ENCODE data around the gene ZNF525. TPM values are rescaled to one million over a fixed set of nuclear protein-coding genes. Genes with fewer than 3 reads are reported as not detected.
A peak's percentile ranks its signal among the peaks of the same experiment; 100 is the strongest.

Gene ZNF525
- 10 to 100 TPM in 3 of 4 donors, 1 to 10 TPM in 1; 6.4 to 48.2 (median 16.0) TPM for total RNA-seq

DNA sequence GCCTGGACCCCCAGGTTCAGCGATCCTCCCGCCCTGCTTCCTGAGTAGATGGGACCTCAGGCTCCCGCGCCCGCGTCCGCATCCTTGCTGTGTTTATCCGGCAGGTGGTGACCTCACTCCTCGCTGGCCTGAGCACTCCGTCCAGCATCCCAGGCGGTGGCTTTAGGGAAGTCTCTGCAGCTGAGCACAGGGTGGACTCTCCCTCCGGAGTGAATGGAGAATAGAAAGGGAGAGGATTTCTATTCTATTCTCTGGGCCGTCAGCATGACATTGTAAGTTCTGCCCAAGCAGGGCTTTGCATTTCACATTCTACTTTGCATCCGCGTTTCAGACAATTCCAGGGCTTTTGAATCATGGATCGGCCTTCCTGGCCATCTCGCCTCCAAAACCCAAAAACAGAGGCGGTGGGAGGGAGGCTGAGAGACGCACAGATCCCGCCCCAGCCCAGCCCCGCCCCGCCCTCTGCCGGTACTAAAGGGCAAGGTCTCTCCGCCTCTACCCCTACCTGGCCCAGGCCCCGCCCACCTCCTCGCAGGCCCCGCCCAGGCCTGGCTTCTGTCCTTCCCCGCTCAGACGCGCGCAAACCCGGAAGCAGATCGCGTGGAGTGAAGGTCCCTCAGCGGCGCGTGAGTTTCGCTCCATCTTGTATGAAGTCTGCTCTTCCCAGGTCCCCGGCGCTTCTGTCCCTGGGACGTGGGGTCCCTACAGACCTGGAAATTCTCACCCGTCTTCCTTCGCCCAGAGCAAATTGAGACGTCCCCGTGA, at the start of gene ZNF525:
ZNF525 (plus strand) TSS at position 572 of the 765 bp plus-strand sequence. CDS start 6,577 bp downstream, outside the sequence.
- no peaks in the 10 kb centered on the region for H3K27me3 ChIP-seq
- H3K9me3 ChIP-seq: no peaks in the 10 kb centered on the region
- no peaks in the 10 kb centered on the region for H3K36me3 ChIP-seq
- peak within 1 kb of the TSS; percentile 66 for H3K4me3 ChIP-seq
- 7% methylated on average over 19 of the region's 45 CpGs for WGBS
- peaks cover 10% of the 10 kb centered on the region for H3K4me1 ChIP-seq
- H3K27ac ChIP-seq: peak within 1 kb of the TSS; percentile 76
- DNase-seq (ENCODE audit: low spot score in 2 of 2): peak; percentile 93 to 94
- TF ChIP-seq POLR2A (IDR thresholded peaks at IDR 0.05) (peak in 1 of 2 donors; percentile 38), EP300 (IDR thresholded peaks at IDR 0.05) (no peak), POLR2AphosphoS5 (IDR thresholded peaks at IDR 0.05) (no peak)
- TF ChIP-seq, protein P1, sequence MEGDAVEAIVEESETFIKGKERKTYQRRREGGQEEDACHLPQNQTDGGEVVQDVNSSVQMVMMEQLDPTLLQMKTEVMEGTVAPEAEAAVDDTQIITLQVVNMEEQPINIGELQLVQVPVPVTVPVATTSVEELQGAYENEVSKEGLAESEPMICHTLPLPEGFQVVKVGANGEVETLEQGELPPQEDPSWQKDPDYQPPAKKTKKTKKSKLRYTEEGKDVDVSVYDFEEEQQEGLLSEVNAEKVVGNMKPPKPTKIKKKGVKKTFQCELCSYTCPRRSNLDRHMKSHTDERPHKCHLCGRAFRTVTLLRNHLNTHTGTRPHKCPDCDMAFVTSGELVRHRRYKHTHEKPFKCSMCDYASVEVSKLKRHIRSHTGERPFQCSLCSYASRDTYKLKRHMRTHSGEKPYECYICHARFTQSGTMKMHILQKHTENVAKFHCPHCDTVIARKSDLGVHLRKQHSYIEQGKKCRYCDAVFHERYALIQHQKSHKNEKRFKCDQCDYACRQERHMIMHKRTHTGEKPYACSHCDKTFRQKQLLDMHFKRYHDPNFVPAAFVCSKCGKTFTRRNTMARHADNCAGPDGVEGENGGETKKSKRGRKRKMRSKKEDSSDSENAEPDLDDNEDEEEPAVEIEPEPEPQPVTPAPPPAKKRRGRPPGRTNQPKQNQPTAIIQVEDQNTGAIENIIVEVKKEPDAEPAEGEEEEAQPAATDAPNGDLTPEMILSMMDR (IDR thresholded peaks at IDR 0.05): peak in 1 of 2 donors; percentile 26

DNA sequence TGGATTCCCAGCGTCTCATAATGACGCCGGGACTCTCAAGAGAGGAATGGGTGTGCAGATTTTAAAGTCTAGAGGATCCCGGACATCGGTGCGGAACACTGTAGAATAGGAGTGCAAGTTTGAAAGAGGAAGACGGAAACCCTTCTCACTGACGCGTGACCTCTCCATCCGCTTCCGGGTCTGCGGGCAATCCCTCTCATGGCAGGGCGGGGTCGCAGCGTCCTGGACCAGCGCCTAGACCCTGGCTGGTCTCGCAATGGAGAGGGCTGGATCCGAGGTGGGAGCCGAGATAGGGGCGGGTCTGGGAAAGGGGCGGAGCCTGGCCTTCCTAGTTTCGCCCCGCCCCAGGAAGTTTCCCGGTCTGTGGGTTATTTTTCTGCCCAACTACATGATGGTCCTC, 36.5 kb upstream of the ZNF525 start:
- TF ChIP-seq POLR2AphosphoS5 (IDR thresholded peaks at IDR 0.05): no peak
- no peak for TF ChIP-seq POLR2A (IDR thresholded peaks at IDR 0.05)
- TF ChIP-seq, protein P1 (IDR thresholded peaks at IDR 0.05): no peak
- no peak for TF ChIP-seq EP300 (IDR thresholded peaks at IDR 0.05)
- Histone ChIP-seq H3K36me3 (no peaks in the 10 kb centered on the region), H3K4me1 (peaks cover 2% of the 10 kb centered on the region), H3K27ac (no peak overlapping the region), H3K4me3 (no peak overlapping the region), H3K9me3 (peaks cover 16% of the 10 kb centered on the region), H3K27me3 (peaks cover 26% of the 10 kb centered on the region)
- no peak for DNase-seq (ENCODE audit: low spot score in 2 of 2)
- WGBS: 14% methylated on average over 22 of the region's 24 CpGs

DNA sequence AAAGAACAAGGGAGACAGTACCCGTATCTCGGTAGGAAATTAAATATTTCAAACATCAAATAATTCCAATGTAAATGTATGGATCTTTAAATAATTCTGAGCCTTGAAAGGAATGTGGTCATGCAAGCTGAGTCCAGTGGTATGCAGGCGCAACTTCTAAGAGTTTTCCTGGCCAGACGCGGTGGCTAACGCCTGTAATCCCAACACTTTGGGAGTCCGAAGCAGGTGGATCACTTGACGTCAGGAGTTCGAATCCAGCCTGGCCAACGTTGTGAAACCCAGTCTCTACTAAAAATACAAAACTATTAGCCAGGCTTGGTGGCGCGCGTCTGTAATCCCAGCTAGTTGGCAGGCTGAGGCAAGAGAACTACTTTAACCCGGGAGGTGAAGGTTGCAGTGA, 33.0 kb upstream of the ZNF525 start:
- TF ChIP-seq, protein P1 (IDR thresholded peaks at IDR 0.05): no peak
- TF ChIP-seq EP300 (IDR thresholded peaks at IDR 0.05): no peak
- no peak for TF ChIP-seq POLR2AphosphoS5 (IDR thresholded peaks at IDR 0.05)
- TF ChIP-seq POLR2A (IDR thresholded peaks at IDR 0.05): no peak
- no peaks in the 10 kb centered on the region for H3K36me3 ChIP-seq
- peaks cover 10% of the 10 kb centered on the region for H3K27me3 ChIP-seq
- WGBS: 57% methylated on average over 14 of the region's 14 CpGs
- H3K27ac ChIP-seq: no peak overlapping the region
- peaks cover 10% of the 10 kb centered on the region for H3K4me1 ChIP-seq
- H3K9me3 ChIP-seq: peaks cover 12% of the 10 kb centered on the region
- peak overlapping the region; percentile 77 for H3K4me3 ChIP-seq
- no peak for DNase-seq (ENCODE audit: low spot score in 2 of 2)

DNA sequence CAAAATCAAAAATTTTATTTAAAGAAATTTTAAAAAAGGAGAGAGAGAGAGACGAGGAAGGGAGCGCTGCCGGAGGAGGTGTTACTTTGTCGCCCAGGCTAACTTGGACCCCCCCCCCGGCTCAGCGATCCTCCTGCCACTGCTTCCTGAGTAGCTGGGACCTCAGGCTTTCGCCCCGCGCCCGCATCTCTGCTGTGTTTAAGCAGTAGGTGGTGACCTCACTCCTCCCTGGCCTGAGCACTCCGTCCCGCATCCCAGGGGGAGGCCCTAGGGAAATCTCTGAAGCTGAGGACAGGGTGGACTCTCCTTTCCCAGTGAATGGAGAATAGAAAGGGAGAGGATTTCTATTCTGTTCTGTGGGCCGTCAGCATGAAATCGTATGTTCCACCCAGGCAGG, 32.4 kb upstream of the ZNF525 start:
- H3K36me3 ChIP-seq: peaks cover 4% of the 10 kb centered on the region
- DNase-seq (ENCODE audit: low spot score in 2 of 2): peak; percentile 76 to 81
- peaks cover 10% of the 10 kb centered on the region for H3K4me1 ChIP-seq
- peaks cover 7% of the 10 kb centered on the region for H3K9me3 ChIP-seq
- H3K27me3 ChIP-seq: peaks cover 8% of the 10 kb centered on the region
- TF ChIP-seq POLR2A (IDR thresholded peaks at IDR 0.05) (no peak), POLR2AphosphoS5 (IDR thresholded peaks at IDR 0.05) (no peak)
- TF ChIP-seq, protein P1 (IDR thresholded peaks at IDR 0.05): no peak
- H3K27ac ChIP-seq: peak overlapping the region; percentile 68
- under 1% methylated on average over 14 of the region's 14 CpGs for WGBS
- peak overlapping the region; percentile 77 for H3K4me3 ChIP-seq
